ENCODE measurements around the gene OR9G4. TPM values are rescaled to one million over a fixed set of nuclear protein-coding genes. Genes with fewer than 3 reads are reported as not detected.

Gene OR9G4
- total and polyA plus RNA-seq, 12 donors: not detected

GRCh38 chr11:56698795-56699194, 49.7 kb downstream of the OR9G4 start, which contains the start of gene OR9G1:
TSS of gene OR9G1 (plus strand) at chr11:56699095. CDS start at chr11:56700388, 1,293 bp downstream.
- no peaks in the 10 kb centered on the region for H3K9me3 ChIP-seq
- 89 to 94% methylated on average over 1 of the region's 1 CpG for WGBS, 2 donors
- no peaks in the 10 kb centered on the region for H3K36me3 ChIP-seq
- no peak within 1 kb of the TSS for H3K27ac ChIP-seq
- no peak within 1 kb of the TSS for H3K4me3 ChIP-seq
- TF ChIP-seq CTCF (IDR thresholded peaks at IDR 0.05): no peak
- no peaks in the 10 kb centered on the region for H3K4me1 ChIP-seq
- DNase-seq (no peak), ATAC-seq (no peak)
- no peaks in the 10 kb centered on the region for H3K27me3 ChIP-seq
- intact Hi-C loops (cut with DNase I): no loop called here

- intact Hi-C loops (cut with DNase I): no loop called here
- ATAC-seq (no peak), DNase-seq (no peak)
- H3K36me3 ChIP-seq: no peaks in the 10 kb centered on the region
- H3K27ac ChIP-seq: no peak overlapping the region
- 73 to 81% methylated on average over 2 of the region's 2 CpGs for WGBS, 2 donors
- H3K27me3 ChIP-seq: no peaks in the 10 kb centered on the region
- H3K9me3 ChIP-seq: no peaks in the 10 kb centered on the region
- no peak for TF ChIP-seq CTCF (IDR thresholded peaks at IDR 0.05)
- no peak overlapping the region for H3K4me3 ChIP-seq
- no peaks in the 10 kb centered on the region for H3K4me1 ChIP-seq
Measured at GRCh38 chr11:56693428-56693827, 55.1 kb downstream of the OR9G4 start.

Small RNA genes lying within 50 kb of the gene (microRNA-seq; reads per million reads assigned to microRNA genes)
- gene MIR6128: 0 to 0.51 reads per million in 2 donors

Other genes starting within 250 kb of the OR9G4 start
- not detected for gene OR5M11, start 205.4 kb downstream of the OR9G4 start, total RNA-seq
- gene OR5M11, start 205.4 kb downstream of the OR9G4 start, polyA plus RNA-seq: not detected
- gene OR5M10, start 171.0 kb downstream of the OR9G4 start, total RNA-seq: not detected
- gene OR5M10, start 171.0 kb downstream of the OR9G4 start, polyA plus RNA-seq: not detected
- not detected for gene OR5M1, start 133.8 kb downstream of the OR9G4 start, total RNA-seq
- gene OR5M1, start 133.8 kb downstream of the OR9G4 start, polyA plus RNA-seq: not detected
- not detected for gene OR5AP2, start 106.3 kb downstream of the OR9G4 start, total RNA-seq
- gene OR5AP2, start 106.3 kb downstream of the OR9G4 start, polyA plus RNA-seq: not detected
- not detected for gene OR5AR1, start 85.0 kb downstream of the OR9G4 start, total RNA-seq
- gene OR5AR1, start 85.0 kb downstream of the OR9G4 start, polyA plus RNA-seq: not detected
- not detected for gene OR9G1, start 49.6 kb downstream of the OR9G4 start, total RNA-seq
- gene OR9G1, start 49.6 kb downstream of the OR9G4 start, polyA plus RNA-seq: not detected
- not detected for gene OR5AK2, start 240.2 kb upstream of the OR9G4 start, total RNA-seq
- gene OR5AK2, start 240.2 kb upstream of the OR9G4 start, polyA plus RNA-seq: not detected

Measured in heart right ventricle (tissue), 16 donors.